Right cardiac atrium (tissue), 5 donors: ENCODE measurements around the gene QSOX2. TPM values are rescaled to one million over a fixed set of nuclear protein-coding genes. Genes with fewer than 3 reads are reported as not detected.
"Not testable (repeated sequence)": the region's sequence is repeated elsewhere in the genome, so short reads cannot be mapped to it uniquely, and the experiment has no call there.

Experiments used
- ATAC-seq, 2 donors: fragments of 200-7000 bp; cut with Tn5 transposase; one replicate each; pipeline versions ENCODE4 v1.8.0 to v1.9.1; 2020; ENCODE audit warnings: moderate library complexity in 2 of 2, mild to moderate bottlenecking in 1 of 2
- DNase-seq, 3 donors: peaks; one replicate each; pipeline ENCODE4 v3.0.0-alpha.2; 2020
- H3K27ac ChIP-seq: one replicate; pipeline ENCODE4 v1.5.1; 2013; ENCODE audit warnings: mild to moderate bottlenecking, low read length, control low read depth, moderate library complexity
- H3K27me3 ChIP-seq: one replicate; pipeline ENCODE4 v1.6.1; 2013; ENCODE audit not compliant: control insufficient read depth, insufficient read depth
- H3K4me1 ChIP-seq: one replicate; pipeline ENCODE4 v1.6.1; 2013; ENCODE audit warnings: low read length; ENCODE audit not compliant: control insufficient read depth, insufficient read depth
- H3K4me3 ChIP-seq: one replicate; pipeline ENCODE4 v1.5.1; 2013; ENCODE audit warnings: low read length, control low read depth
- H3K9me3 ChIP-seq: one replicate; pipeline ENCODE4 v1.6.1; 2013; ENCODE audit warnings: low read length; ENCODE audit not compliant: control insufficient read depth
- WGBS: extraction: QIAGEN DNeasy Blood & Tissue Kit; methylation state at CpG from one replicate; pipeline ENCODE4 v1.1.7; 2013; 5-methylcytosine and 5-hydroxymethylcytosine counted together
- intact Hi-C, 4 donors: fragments of 100-400 bp; cut with DNase I; formaldehyde crosslinking; loops; one replicate each; pipeline versions ENCODE4 v1.11.0 to v1.14.0; 2022 to 2023
- polyA plus RNA-seq: library from polyadenylated mRNA; stranded (reverse); fragments of 200-250 nt; gene quantifications from one replicate; pipeline ENCODE4 v1.2.3, GENCODE V29; 2013
- total RNA-seq, 4 donors: library from RNA; stranded (reverse); fragmentation: NEBNext Ultra II Directional; extraction: Animal tissue kit (Norgen Biotek cat#: 25700); gene quantifications; one replicate each; pipeline ENCODE4 v1.2.1, GENCODE V29; 2021
- donor health status: healthy with polysubstance abuse.
- donor health status: DM: no; HTN: yes; CAD: no.
- donor health status: DM: no; HTN: no; CAD: no.
- donor health status: DM: no; HTN: yes; CAD: no; lungs with severe emphysema.
- donor health status: DM: yes; HTN: yes; CAD: no.

The QSOX2 gene
- total and polyA plus RNA-seq, 5 donors: 4.5 to 9.0 (median 6.8) TPM

GRCh38 chr9:136273921-136274785 is 28.5 kb upstream of the QSOX2 start:
- Histone ChIP-seq H3K4me1 (no peaks in the 10 kb centered on the region), H3K9me3 (no peaks in the 10 kb centered on the region), H3K27ac (no peak overlapping the region), H3K4me3 (no peak overlapping the region), H3K27me3 (no peaks in the 10 kb centered on the region)
- 86% methylated on average over 28 of the region's 28 CpGs for WGBS
- peak in 1 of 2 donors; percentile 12 for ATAC-seq
- intact Hi-C loops: no loop called here
- no peak for DNase-seq

GRCh38 chr9:136273244-136273865 is 27.7 kb upstream of the QSOX2 start:
- intact Hi-C loops: no loop called here
- Histone ChIP-seq H3K4me1 (no peaks in the 10 kb centered on the region), H3K9me3 (no peaks in the 10 kb centered on the region), H3K27me3 (no peaks in the 10 kb centered on the region), H3K4me3 (no peak overlapping the region), H3K27ac (no peak overlapping the region)
- no peak for ATAC-seq
- no peak for DNase-seq
- 82% methylated on average over 14 of the region's 14 CpGs for WGBS

DNA sequence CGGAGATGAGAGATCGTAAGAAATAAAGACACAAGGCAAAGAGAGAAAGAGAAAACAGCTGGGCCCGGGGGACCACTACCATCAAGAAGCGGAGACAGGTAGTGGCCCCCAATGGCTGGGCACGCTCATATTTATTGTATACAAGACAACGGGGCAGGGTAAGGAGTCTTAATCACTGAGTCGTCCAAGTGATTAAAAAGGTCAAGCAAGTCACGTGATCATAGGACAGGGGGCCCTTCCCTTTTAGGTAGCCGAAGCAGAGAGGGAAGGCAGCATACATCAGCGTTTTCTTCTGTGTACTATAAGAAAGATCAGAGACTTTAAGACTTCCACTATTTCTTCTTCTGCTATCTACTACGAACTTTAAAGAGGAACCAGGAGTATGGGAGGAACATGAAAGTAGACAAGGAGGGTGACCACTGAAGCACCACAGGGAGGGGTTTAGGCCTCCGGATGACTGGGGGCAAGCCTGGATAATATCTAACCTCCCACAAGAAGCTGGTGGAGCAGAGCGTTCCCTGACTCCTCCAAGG is 24.6 kb upstream of the QSOX2 start:
- no peak for DNase-seq
- Histone ChIP-seq H3K4me1 (peaks cover 3% of the 10 kb centered on the region), H3K9me3 (no peaks in the 10 kb centered on the region), H3K27ac (no peak overlapping the region), H3K4me3 (no peak overlapping the region), H3K27me3 (no peaks in the 10 kb centered on the region)
- intact Hi-C loops: no loop called here
- ATAC-seq: no peak
- 79% methylated on average over 13 of the region's 13 CpGs for WGBS

GRCh38 chr9:136268735-136269134 is 23.1 kb upstream of the QSOX2 start:
- WGBS: 62% methylated on average over 6 of the region's 6 CpGs
- no peak overlapping the region for H3K27ac ChIP-seq
- peaks cover 3% of the 10 kb centered on the region for H3K4me1 ChIP-seq
- H3K4me3 ChIP-seq: no peak overlapping the region
- intact Hi-C loops: no loop called here
- H3K27me3 ChIP-seq: no peaks in the 10 kb centered on the region
- DNase-seq (no peak), ATAC-seq (no peak)
- no peaks in the 10 kb centered on the region for H3K9me3 ChIP-seq

DNA sequence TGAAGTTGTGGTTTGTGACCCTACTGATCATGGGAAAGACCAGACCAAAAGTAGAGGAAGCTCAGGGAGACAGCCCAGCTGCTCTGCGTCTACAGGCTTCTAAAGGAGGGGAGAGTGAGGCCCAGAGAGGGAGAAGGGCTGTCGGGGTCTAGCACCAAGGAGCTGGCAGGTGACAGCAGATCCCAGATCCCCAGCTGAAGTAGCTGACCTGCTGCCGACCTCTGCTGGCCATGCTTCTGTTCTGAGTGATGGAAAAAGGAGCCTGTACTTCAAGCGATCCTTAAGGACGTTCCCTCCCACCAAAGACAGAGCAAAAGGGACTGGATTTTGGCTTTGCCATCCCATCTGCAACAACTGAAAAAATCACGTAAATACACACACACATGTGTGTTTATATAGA is 22.7 kb upstream of the QSOX2 start:
- Histone ChIP-seq H3K9me3 (no peaks in the 10 kb centered on the region), H3K27me3 (no peaks in the 10 kb centered on the region), H3K4me1 (peaks cover 3% of the 10 kb centered on the region), H3K27ac (no peak overlapping the region), H3K4me3 (no peak overlapping the region)
- 41% methylated on average over 6 of the region's 6 CpGs for WGBS
- peak in 1 of 3 donors; percentile 36 for DNase-seq
- no peak for ATAC-seq
- intact Hi-C loops: no loop called here

- no peak overlapping the region for H3K27ac ChIP-seq
- peaks cover 3% of the 10 kb centered on the region for H3K4me1 ChIP-seq
- intact Hi-C loops: no loop called here
- no peaks in the 10 kb centered on the region for H3K9me3 ChIP-seq
- ATAC-seq: peak; percentile 94 to 96
- H3K27me3 ChIP-seq: no peaks in the 10 kb centered on the region
- DNase-seq: peak; percentile 89 to 95 (median 95)
- H3K4me3 ChIP-seq: peak overlapping the region; percentile 36
- 14% methylated on average over 60 of the region's 60 CpGs for WGBS
These were observed 21.9 kb upstream of the QSOX2 start for GRCh38 chr9:136267261-136268111.

- 94% methylated on average over 18 of the region's 18 CpGs for WGBS
- peak in 1 of 3 donors; percentile 35 for DNase-seq
- H3K4me1 ChIP-seq, intact Hi-C loops, H3K4me3 ChIP-seq, H3K9me3 ChIP-seq, H3K27me3 ChIP-seq, H3K27ac ChIP-seq, ATAC-seq: not testable (repeated sequence)
These were observed 21.0 kb upstream of the QSOX2 start for GRCh38 chr9:136266641-136267040.

DNA sequence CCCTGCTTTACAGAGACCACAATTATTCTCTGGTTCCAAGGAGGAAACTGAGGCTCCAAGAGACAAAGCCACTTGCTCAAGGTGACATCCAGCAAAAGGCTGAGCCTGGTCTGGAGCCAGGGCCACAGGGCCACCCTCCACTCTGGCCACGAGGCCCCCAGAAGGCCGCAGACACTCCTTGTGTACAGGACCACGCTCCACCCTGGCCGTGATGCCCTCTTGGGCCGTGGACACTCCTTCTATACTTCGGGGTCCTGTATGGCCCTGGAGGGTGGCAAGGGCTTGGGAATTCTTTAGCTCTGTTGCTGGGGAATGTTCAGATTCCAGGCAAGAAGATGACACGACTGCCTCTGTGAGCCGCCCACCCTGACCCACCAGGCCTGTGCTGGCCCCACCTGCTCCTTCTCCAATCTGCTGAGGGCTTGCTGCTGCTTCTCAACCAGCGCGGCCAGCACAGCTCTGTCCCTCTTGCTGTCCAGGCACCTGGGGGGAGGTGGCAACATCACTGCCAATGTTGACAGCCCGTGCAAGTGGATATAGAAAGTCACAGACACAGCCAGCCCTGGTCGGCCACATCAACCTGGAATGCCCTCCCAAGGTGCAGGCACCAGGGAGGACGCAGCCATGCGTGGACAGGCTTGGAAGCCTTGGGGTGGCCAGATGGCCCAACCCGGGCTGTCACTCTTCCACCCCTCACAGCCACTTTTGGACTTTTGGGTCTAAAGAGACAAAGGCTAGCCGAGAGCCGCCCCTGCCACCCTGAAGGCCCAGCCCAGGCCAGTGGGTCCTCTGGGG is 20.1 kb upstream of the QSOX2 start:
- DNase-seq (peak in 1 of 3 donors; percentile 48), ATAC-seq (no peak)
- Histone ChIP-seq H3K4me3 (no peak overlapping the region), H3K4me1 (peaks cover 3% of the 10 kb centered on the region), H3K27me3 (no peaks in the 10 kb centered on the region), H3K27ac (no peak overlapping the region), H3K9me3 (no peaks in the 10 kb centered on the region)
- 86% methylated on average over 17 of the region's 17 CpGs for WGBS
- intact Hi-C loops: no loop called here

DNA sequence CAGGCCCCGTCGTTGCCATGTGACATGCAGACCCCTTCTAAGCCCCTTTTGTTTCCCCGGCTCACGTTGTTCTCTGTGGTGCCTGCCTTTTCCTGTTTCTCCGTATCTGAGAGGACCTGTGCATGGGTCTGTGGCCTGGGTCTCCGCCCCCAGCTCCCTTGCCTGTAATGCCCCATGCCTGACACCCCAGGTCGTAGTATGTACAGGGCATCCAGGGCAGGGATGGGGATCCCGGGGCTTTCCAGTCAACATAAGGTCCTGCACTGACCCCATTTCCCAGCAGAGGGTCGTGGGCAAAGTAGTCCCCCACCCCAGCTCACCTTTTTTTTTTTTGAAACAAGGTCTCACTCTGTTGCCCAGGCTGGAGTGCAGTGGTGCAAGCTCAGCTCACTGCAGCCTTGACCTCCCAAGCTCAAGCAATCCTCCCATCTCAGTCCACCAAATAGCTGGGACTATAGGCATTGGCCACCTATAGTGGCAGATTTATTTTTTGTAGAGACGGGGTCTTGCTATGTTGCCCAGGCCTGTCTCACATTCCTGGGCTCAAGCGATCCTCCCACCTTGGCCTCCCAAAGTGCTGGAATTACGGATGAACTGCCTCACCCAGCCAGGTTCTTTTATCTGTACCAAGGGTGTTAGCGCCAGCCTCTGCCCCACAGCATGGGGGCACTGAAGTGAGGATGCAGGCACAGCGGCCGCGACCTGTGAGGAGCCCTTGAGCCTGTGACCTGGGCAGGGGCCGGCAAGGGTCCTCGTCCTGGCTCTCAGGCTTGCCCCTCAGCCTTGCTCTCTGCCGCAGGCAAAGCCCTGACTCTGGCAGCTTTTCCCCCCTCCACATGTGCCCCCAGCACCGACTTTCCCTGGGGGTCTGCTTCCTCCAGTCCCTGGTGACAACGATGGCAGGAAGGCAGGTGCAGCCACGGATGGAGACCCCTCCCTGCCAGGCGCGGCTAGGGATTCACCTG is 19.1 kb upstream of the QSOX2 start:
- no peak overlapping the region for H3K27ac ChIP-seq
- H3K27me3 ChIP-seq: no peaks in the 10 kb centered on the region
- WGBS: 82% methylated on average over 24 of the region's 24 CpGs
- peak in 2 of 3 donors; percentile 36 to 39 for DNase-seq
- ATAC-seq: no peak
- peaks cover 3% of the 10 kb centered on the region for H3K4me1 ChIP-seq
- intact Hi-C loops: no loop called here
- H3K4me3 ChIP-seq: no peak overlapping the region
- no peaks in the 10 kb centered on the region for H3K9me3 ChIP-seq
